GM12878 (cell line): Measurements from ENCODE around the gene NRG2. TPM values are rescaled to one million over a fixed set of nuclear protein-coding genes. Genes with fewer than 3 reads are reported as not detected.

Experiments used
- ATAC-seq: fragments of 200-7000 bp; cut with Tn5 transposase; 3 replicates; pipeline ENCODE4 v1.9.1; 2020; ENCODE audit warnings: mild to moderate bottlenecking, moderate library complexity
- BruUV-seq: library from RNA; stranded (reverse); fragments of 400-500 nt; replicated peaks from 2 replicates; lab custom pipeline; 2021; lab: Mats Ljungman, UMichigan
- CTCF ChIA-PET: fragments of 300-600 bp; sonication (Branson Sonifier 250); formaldehyde crosslinking; extraction: SDS; loops from one replicate; lab custom pipeline; 2021; ENCODE audit warnings: inconsistent platforms; lab: Yijun Ruan, JAX
- POLR2A ChIA-PET: fragments of 350-600 bp; formaldehyde crosslinking; extraction: SDS; loops from one replicate; lab custom pipeline; 2021; ENCODE audit warnings: inconsistent platforms; lab: Charles Lee
- RAD21 ChIA-PET: fragments of 300-600 bp; sonication (Branson Sonifier 250); formaldehyde crosslinking; loops from one replicate; lab custom pipeline; 2023; ENCODE audit warnings: antibody characterized with exemption; ENCODE audit not compliant: unreplicated experiment; lab: Charles Lee
- SMC1A ChIA-PET: fragments of 300-600 bp; sonication (Branson Sonifier 250); formaldehyde crosslinking; loops from one replicate; lab custom pipeline; 2023; ENCODE audit not compliant: unreplicated experiment, uncharacterized antibody; lab: Charles Lee
- DNase-seq: peaks from one replicate; pipeline ENCODE4 v3.0.0-alpha.2; 2011; ENCODE audit warnings: low read depth, low spot score
- FAIRE-seq: peaks from 3 replicates; lab custom pipeline; 2011; peaks lifted over from hg19 to GRCh38; lab: Jason Lieb, UNC
- H2AFZ ChIP-seq: 2 replicates; pipeline ENCODE4 v1.6.0; 2011; ENCODE audit warnings: low read depth, low read length, control low read depth; ENCODE audit not compliant: control insufficient read depth
- H3K27ac ChIP-seq: 2 replicates; pipeline ENCODE4 v1.5.1; 2011; ENCODE audit warnings: control low read depth; ENCODE audit not compliant: control insufficient read depth, insufficient read depth
- H3K27me3 ChIP-seq, 2 experiments: replicated peaks in 1 of 2; 2 replicates each; pipeline versions ENCODE4 v1.6.0 to v1.6.1; 2011; ENCODE audit warnings: low read length in 1 of 2; ENCODE audit not compliant: control insufficient read depth in 2 of 2, insufficient read depth in 2 of 2
- H3K36me3 ChIP-seq, 2 experiments: 2 replicates each; pipeline ENCODE4 v1.5.1; 2011; ENCODE audit warnings: low read length in 1 of 2; ENCODE audit not compliant: control insufficient read depth in 2 of 2, insufficient read depth in 2 of 2
- H3K4me1 ChIP-seq: 2 replicates; pipeline ENCODE4 v1.6.1; 2011; ENCODE audit warnings: mild to moderate bottlenecking, low read length, moderate library complexity, mixed read lengths; ENCODE audit not compliant: control insufficient read depth, insufficient read depth
- H3K4me2 ChIP-seq: 2 replicates; pipeline ENCODE4 v1.6.0; 2011; ENCODE audit warnings: control low read depth; ENCODE audit not compliant: control insufficient read depth, insufficient read depth
- H3K4me3 ChIP-seq: fragments of 200-600 bp; sonication (generic); 2 replicates; pipeline ENCODE4 v1.5.1; 2016
- H3K79me2 ChIP-seq: 2 replicates; pipeline ENCODE4 v1.6.0; 2011; ENCODE audit warnings: low read length; ENCODE audit not compliant: control insufficient read depth, insufficient read depth
- H3K9ac ChIP-seq: 2 replicates; pipeline ENCODE4 v1.8.0; 2011; ENCODE audit warnings: low read length, control low read depth, mixed read lengths; ENCODE audit not compliant: control insufficient read depth, insufficient read depth
- H3K9me3 ChIP-seq: replicated peaks from 3 replicates; pipeline ENCODE4 v1.5.1; 2011; ENCODE audit warnings: mild to moderate bottlenecking, low read length; ENCODE audit not compliant: control insufficient read depth, insufficient read depth
- H4K20me1 ChIP-seq: 2 replicates; pipeline ENCODE4 v1.6.0; 2011; ENCODE audit not compliant: control insufficient read depth, insufficient read depth
- BCL11A ChIP-seq: IDR thresholded peaks from 2 replicates; pipeline ENCODE4 v1.6.1; 2011; ENCODE audit warnings: low read depth, low read length
- BRCA1 ChIP-seq: IDR thresholded peaks from 2 replicates; pipeline ENCODE4 v1.6.1; 2011; ENCODE audit warnings: low read depth, low read length, improper control_type of control experiment
- CHD2 ChIP-seq: IDR thresholded peaks from 2 replicates; pipeline ENCODE4 v1.6.1; 2011; ENCODE audit warnings: low read depth, low read length, improper control_type of control experiment, borderline replicate concordance
- ESRRA ChIP-seq: IDR thresholded peaks from 2 replicates; pipeline ENCODE4 v1.6.1; 2012; ENCODE audit warnings: mild to moderate bottlenecking, low read length, improper control_type of control experiment
- FOXK2 ChIP-seq: fragments of 450-650 bp; IDR thresholded peaks from 2 replicates; pipeline ENCODE4 v1.6.1; 2017; ENCODE audit warnings: mild to moderate bottlenecking, moderate library complexity
- MEF2A ChIP-seq: IDR thresholded peaks from 2 replicates; pipeline ENCODE4 v1.6.1; 2011; ENCODE audit warnings: low read depth, mild to moderate bottlenecking, low read length, moderate library complexity; ENCODE audit not compliant: insufficient read depth
- MYC ChIP-seq: IDR thresholded peaks from 2 replicates; pipeline ENCODE4 v1.6.1; 2011; ENCODE audit warnings: mild to moderate bottlenecking, low read length, moderate library complexity, inconsistent platforms; ENCODE audit not compliant: insufficient read depth, insufficient replicate concordance, insufficient read length, severe bottlenecking
- NFXL1 ChIP-seq: fragments of 450-650 bp; IDR thresholded peaks from 2 replicates; pipeline ENCODE4 v1.6.1; 2017; ENCODE audit warnings: antibody characterized with exemption, mild to moderate bottlenecking, borderline replicate concordance
- NRF1 ChIP-seq: conservative IDR thresholded peaks from 2 replicates; pipeline ENCODE4 v1.6.1; 2011; ENCODE audit warnings: mild to moderate bottlenecking, low read depth, low read length, improper control_type of control experiment
- PAX5 ChIP-seq: IDR thresholded peaks from 2 replicates; pipeline ENCODE4 v1.6.1; 2011; ENCODE audit warnings: low read depth, low read length, borderline replicate concordance
- PAX8 ChIP-seq: fragments of 450-650 bp; IDR thresholded peaks from 2 replicates; pipeline ENCODE4 v1.6.1; 2017; ENCODE audit warnings: mild to moderate bottlenecking, moderate library complexity
- POLR2AphosphoS2 ChIP-seq: IDR thresholded peaks from 2 replicates; pipeline ENCODE4 v1.6.1; 2011; ENCODE audit warnings: low read depth, mild to moderate bottlenecking, low read length, improper control_type of control experiment, moderate library complexity
- RFX5 ChIP-seq: IDR thresholded peaks from 2 replicates; pipeline ENCODE4 v1.6.1; 2011; ENCODE audit warnings: low read depth, low read length, improper control_type of control experiment
- WGBS: methylation state at CpG from one replicate; pipeline ENCODE4 v1.1.6; 2016; ENCODE audit warnings: low lambda C conversion rate; ENCODE audit not compliant: insufficient replicate concordance, insufficient coverage; ENCODE audit errors: missing lambda C conversion rate; 5-methylcytosine and 5-hydroxymethylcytosine counted together
- in situ Hi-C: fragments of 300-500 bp; cut with MboI; formaldehyde crosslinking; loops from 9 replicates; pipeline ENCODE4 v1.14.3; 2018; ENCODE audit warnings: mixed read lengths
- intact Hi-C: fragments of 100-400 bp; cut with micrococcal nuclease; formaldehyde crosslinking; loops from one replicate; pipeline ENCODE4 v1.14.2; 2022; ENCODE audit not compliant: unreplicated experiment
- polyA plus RNA-seq, 11 experiments: library from polyadenylated mRNA; depleted of rRNA in 4 of 11; unstranded in 6 of 11; stranded (reverse) in 5 of 11; fragments of >200 nt; fragmentation: Nextera tagmentation in 4 of 11; fragmentation: Illumina TruSeq in 1 of 11; extraction: Ambion mirVana in 4 of 11; extraction: Trizol in 1 of 11; gene quantifications; 1 replicate in 1 of 11; 2 replicates in 10 of 11; pipeline versions ENCODE4 v1.2.1 to v1.2.3, GENCODE V29; 2011 to 2016; ENCODE audit warnings: inconsistent platforms in 2 of 11, missing spikeins in 2 of 11, low read depth in 1 of 11
- total RNA-seq, 4 experiments: library from RNA; depleted of rRNA in 3 of 4; stranded (reverse); fragments of >200 nt in 3 of 4; fragmentation: Illumina TruSeq in 1 of 4; extraction: Trizol in 1 of 4; gene quantifications; 2 replicates each; pipeline versions ENCODE4 v1.2.1 to v1.2.3, GENCODE V29; 2013 to 2021
- TF ChIP-seq, protein P1 (sequence below): IDR thresholded peaks from 2 replicates; pipeline ENCODE4 v1.6.1; 2011; ENCODE audit warnings: borderline replicate concordance, low read depth, mild to moderate bottlenecking, moderate library complexity, low read length; ENCODE audit not compliant: insufficient read depth, poor library complexity, severe bottlenecking
- TF ChIP-seq, protein P2 (sequence below): IDR thresholded peaks from 2 replicates; pipeline ENCODE4 v1.6.1; 2012; ENCODE audit warnings: low read depth, low read length, improper control_type of control experiment

NRG2 gene
- total and polyA plus RNA-seq, 10 of the 15 experiments (the other 5 are each of a cell fraction or from before 2014, with no cell fraction given), result 0.10 to 21.7 (median 9.6) TPM

DNA sequence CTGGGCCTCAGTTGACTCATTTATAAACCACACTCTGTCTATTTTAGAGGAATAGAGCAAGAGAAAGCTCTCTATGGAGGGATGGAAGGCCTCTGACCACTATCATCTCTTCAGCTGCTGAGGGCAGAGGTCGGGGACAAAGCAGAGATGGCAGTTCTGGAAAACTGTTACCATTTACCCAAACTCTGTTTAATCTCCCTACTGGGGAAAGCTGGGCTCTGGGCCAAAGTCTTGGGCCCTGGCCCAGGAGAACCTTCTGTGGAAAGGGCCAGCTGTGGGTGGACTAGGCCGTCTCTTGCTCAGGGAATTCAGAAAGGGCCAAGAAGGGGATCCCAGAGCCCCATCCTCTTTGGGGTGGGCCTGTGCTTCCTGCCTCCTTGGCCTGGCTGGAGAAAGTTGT is 147.5 kb downstream of the NRG2 start:
- CTCF ChIA-PET, result interaction anchor here (0.6 to 1.2 kb wide), 3 partner anchors 59 to 179 kb away, joined by 3 read pairs; no protein-coding TSS in a partner anchor
- FAIRE-seq (no peak), ATAC-seq (no peak), DNase-seq (no peak)
- no TSS peak for BruUV-seq
- in situ Hi-C loops, result no loop called here
- no peak overlapping the region for H3K27ac ChIP-seq
- no peak overlapping the region for H3K9ac ChIP-seq
- intact Hi-C loops, result no loop called here
- no peaks in the 10 kb centered on the region for H4K20me1 ChIP-seq
- POLR2A ChIA-PET, result interaction anchor here (0.6 kb wide), 2 partner anchors 10 to 350 kb away, joined by 3 to 4 read pairs; no protein-coding TSS in a partner anchor
- RAD21 ChIA-PET, result interaction anchor here (1.1 kb wide), 1 partner anchor 108 kb away, joined by 3 read pairs; no protein-coding TSS in a partner anchor
- no peaks in the 10 kb centered on the region for H3K4me1 ChIP-seq
- no peak overlapping the region for H3K4me3 ChIP-seq
- H3K9me3 ChIP-seq, result no peaks in the 10 kb centered on the region
- SMC1A ChIA-PET, result interaction anchor here (0.8 kb wide), 1 partner anchor 74 kb away, joined by 4 read pairs; no protein-coding TSS in a partner anchor
- no peaks in the 10 kb centered on the region; a peak in 2 of 4 replicates for H3K36me3 ChIP-seq
- TF ChIP-seq PAX5, result no peak
- no peak overlapping the region for H3K4me2 ChIP-seq
- no peaks in the 10 kb centered on the region for H3K27me3 ChIP-seq
- H2AFZ ChIP-seq, result no peak overlapping the region
- H3K79me2 ChIP-seq, result no peaks in the 10 kb centered on the region
- WGBS, result 4% methylated on average over 2 of the region's 2 CpGs

DNA sequence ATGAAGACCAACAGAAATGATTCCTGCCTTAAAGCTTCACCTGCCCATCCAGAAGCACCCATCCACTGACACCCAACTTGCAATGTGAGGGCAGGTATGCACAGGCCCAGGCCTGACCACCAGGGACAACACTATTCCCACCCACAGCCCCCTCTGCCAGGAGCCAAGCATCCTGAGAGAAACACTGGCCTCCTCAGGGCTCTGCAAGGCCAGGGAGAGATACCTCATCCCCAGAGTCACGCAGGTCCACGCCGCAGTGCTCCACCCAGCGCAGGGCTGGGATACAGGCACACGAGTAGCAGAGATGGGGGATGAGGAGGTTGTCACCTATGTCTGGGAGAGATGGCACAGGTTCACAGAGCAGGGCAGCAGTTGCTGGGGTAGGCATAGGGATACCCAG is 148.1 kb downstream of the NRG2 start:
- no peaks in the 10 kb centered on the region for H3K9me3 ChIP-seq
- no peak overlapping the region for H3K4me2 ChIP-seq
- no peaks in the 10 kb centered on the region; a peak in 2 of 4 replicates for H3K36me3 ChIP-seq
- ATAC-seq, result no peak
- WGBS, result 86% methylated on average over 5 of the region's 5 CpGs
- H3K4me1 ChIP-seq, result no peaks in the 10 kb centered on the region
- H4K20me1 ChIP-seq, result no peaks in the 10 kb centered on the region
- H3K9ac ChIP-seq, result no peak overlapping the region
- H3K27me3 ChIP-seq, result no peaks in the 10 kb centered on the region
- ChIA-PET CTCF (interaction anchor here (1.2 kb wide), 1 partner anchor 74 kb away, joined by 3 read pairs; no protein-coding TSS in a partner anchor), POLR2A (interaction anchor here (0.6 kb wide), 1 partner anchor 10 kb away, joined by 4 read pairs; no protein-coding TSS in a partner anchor), SMC1A (no interaction called here), RAD21 (no interaction called here)
- H3K27ac ChIP-seq, result no peak overlapping the region
- no peak for DNase-seq
- BruUV-seq, result no TSS peak
- FAIRE-seq, result no peak
- H3K4me3 ChIP-seq, result no peak overlapping the region
- intact Hi-C loops, result no loop called here
- no peak overlapping the region for H2AFZ ChIP-seq
- no peaks in the 10 kb centered on the region for H3K79me2 ChIP-seq
- in situ Hi-C loops, result no loop called here
- no peak for TF ChIP-seq NRF1
- TF ChIP-seq CHD2, result no peak
- no peak for TF ChIP-seq BRCA1
- TF ChIP-seq MEF2A, result no peak
- no peak for TF ChIP-seq MYC
- TF ChIP-seq POLR2AphosphoS2, result no peak
- TF ChIP-seq, protein P1, sequence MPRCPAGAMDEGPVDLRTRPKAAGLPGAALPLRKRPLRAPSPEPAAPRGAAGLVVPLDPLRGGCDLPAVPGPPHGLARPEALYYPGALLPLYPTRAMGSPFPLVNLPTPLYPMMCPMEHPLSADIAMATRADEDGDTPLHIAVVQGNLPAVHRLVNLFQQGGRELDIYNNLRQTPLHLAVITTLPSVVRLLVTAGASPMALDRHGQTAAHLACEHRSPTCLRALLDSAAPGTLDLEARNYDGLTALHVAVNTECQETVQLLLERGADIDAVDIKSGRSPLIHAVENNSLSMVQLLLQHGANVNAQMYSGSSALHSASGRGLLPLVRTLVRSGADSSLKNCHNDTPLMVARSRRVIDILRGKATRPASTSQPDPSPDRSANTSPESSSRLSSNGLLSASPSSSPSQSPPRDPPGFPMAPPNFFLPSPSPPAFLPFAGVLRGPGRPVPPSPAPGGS, result no peak
- TF ChIP-seq RFX5, result no peak
- TF ChIP-seq PAX8, result no peak
- no peak for TF ChIP-seq NFXL1
- TF ChIP-seq, protein P2, sequence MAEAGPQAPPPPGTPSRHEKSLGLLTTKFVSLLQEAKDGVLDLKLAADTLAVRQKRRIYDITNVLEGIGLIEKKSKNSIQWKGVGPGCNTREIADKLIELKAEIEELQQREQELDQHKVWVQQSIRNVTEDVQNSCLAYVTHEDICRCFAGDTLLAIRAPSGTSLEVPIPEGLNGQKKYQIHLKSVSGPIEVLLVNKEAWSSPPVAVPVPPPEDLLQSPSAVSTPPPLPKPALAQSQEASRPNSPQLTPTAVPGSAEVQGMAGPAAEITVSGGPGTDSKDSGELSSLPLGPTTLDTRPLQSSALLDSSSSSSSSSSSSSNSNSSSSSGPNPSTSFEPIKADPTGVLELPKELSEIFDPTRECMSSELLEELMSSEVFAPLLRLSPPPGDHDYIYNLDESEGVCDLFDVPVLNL, result no peak
- no peak for TF ChIP-seq ESRRA
- no peak for TF ChIP-seq BCL11A
- no peak for TF ChIP-seq FOXK2
